Sigmoid colon (tissue), 7 donors: ENCODE measurements around the gene CTNNB1. TPM values are rescaled to one million over a fixed set of nuclear protein-coding genes. Genes with fewer than 3 reads are reported as not detected.

ENCODE experiments used
- DNase-seq: peaks from one replicate; pipeline ENCODE4 v3.0.0-alpha.2; 2019
- H3K27ac ChIP-seq, 4 donors: fragments of 200-600 bp; sonication (generic); one replicate each; pipeline ENCODE4 v1.5.1; 2016 to 2019; ENCODE audit warnings: mild to moderate bottlenecking in 1 of 4
- H3K27me3 ChIP-seq, 3 donors: fragments of 200-600 bp; sonication (generic); one replicate each; pipeline ENCODE4 v1.5.1; 2019; ENCODE audit warnings: mild to moderate bottlenecking in 1 of 3
- H3K36me3 ChIP-seq, 4 donors: fragments of 200-600 bp; sonication (generic); one replicate each; pipeline ENCODE4 v1.5.1; 2016 to 2019
- H3K4me1 ChIP-seq, 4 donors: fragments of 200-600 bp; sonication (generic); one replicate each; pipeline ENCODE4 v1.5.1; 2017 to 2019
- H3K4me3 ChIP-seq, 4 donors: fragments of 200-600 bp; sonication (generic); one replicate each; pipeline ENCODE4 v1.5.1; 2017 to 2019; ENCODE audit warnings: mild to moderate bottlenecking in 2 of 4, moderate library complexity in 1 of 4
- H3K9me3 ChIP-seq, 4 donors: fragments of 200-600 bp in 3 of 4; sonication (generic) in 3 of 4; one replicate each; pipeline versions ENCODE4 v1.5.1 to v1.6.1; 2013 to 2019
- EP300 ChIP-seq, 4 donors: sonication (generic); formaldehyde crosslinking; IDR thresholded peaks; one replicate each; pipeline ENCODE4 v1.6.1; 2017; ENCODE audit warnings: antibody characterized with exemption in 4 of 4
- POLR2A ChIP-seq, 2 donors: fragments of 450-650 bp; IDR thresholded peaks; one replicate each; pipeline ENCODE4 v1.6.1; 2016; ENCODE audit warnings: antibody characterized with exemption in 2 of 2, mild to moderate bottlenecking in 2 of 2, moderate library complexity in 2 of 2
- POLR2AphosphoS5 ChIP-seq, 4 donors: sonication (generic); formaldehyde crosslinking; IDR thresholded peaks; one replicate each; pipeline ENCODE4 v1.6.1; 2017; ENCODE audit warnings: antibody characterized with exemption in 4 of 4
- WGBS, 2 donors: extraction: QIAGEN DNeasy Blood & Tissue Kit; methylation state at CpG; one replicate each; pipeline ENCODE4 v1.1.7; 2013; 5-methylcytosine and 5-hydroxymethylcytosine counted together
- intact Hi-C: fragments of 100-400 bp; cut with DNase I; formaldehyde crosslinking; loops from one replicate; pipeline ENCODE4 v1.15.1; 2023
- polyA plus RNA-seq, 3 donors: library from polyadenylated mRNA; stranded (reverse); fragments of 200-250 nt; gene quantifications; one replicate each; pipeline ENCODE4 v1.2.3, GENCODE V29; 2013
- total RNA-seq, 4 donors: library from RNA; depleted of rRNA; stranded (reverse); fragments of >200 nt; gene quantifications; one replicate each; pipeline ENCODE4 v1.1.0, GENCODE V29; 2016
- TF ChIP-seq, protein P1 (sequence below), 4 experiments: fragments of 450-650 bp in 3 of 4; fragments of 200-600 bp in 1 of 4; IDR thresholded peaks; one replicate each; pipeline ENCODE4 v1.5.1; 2016 to 2019; ENCODE audit warnings: antibody characterized with exemption in 4 of 4, mild to moderate bottlenecking in 3 of 4, moderate library complexity in 2 of 4
- donor health status: healthy with polysubstance abuse.
- donor health status: Bipolar disorder and iron deficiency.
- donor health status: healthy.

Gene CTNNB1
- total and polyA plus RNA-seq, 7 donors, result 189 to 585 (median 392) TPM

DNA sequence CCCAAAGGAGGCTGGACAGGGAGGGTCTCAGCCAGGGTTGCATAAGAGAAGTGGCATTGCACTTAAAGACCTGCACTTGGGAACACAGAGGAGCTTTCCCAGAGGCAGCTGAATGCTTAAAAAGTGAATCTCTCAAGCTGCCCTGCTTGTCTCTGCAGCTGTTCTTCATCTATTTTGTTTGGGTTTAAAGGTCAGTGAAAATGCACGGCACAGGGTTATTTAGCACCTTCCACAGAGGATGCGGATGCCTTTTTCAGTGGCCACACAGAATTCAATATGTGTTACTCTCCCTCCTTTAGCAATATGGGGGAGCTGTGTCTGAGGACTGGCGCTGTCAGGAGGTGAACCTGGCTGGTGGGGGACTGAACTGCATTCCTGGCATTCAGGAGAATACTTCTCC lies 22.7 kb upstream of the CTNNB1 start:
- Histone ChIP-seq H3K27ac (peak overlapping the region in 1 of 4 donors; percentile 21), H3K9me3 (no peaks in the 10 kb centered on the region), H3K4me3 (no peak overlapping the region), H3K36me3 (no peaks in the 10 kb centered on the region), H3K4me1 (peaks cover 0 to 41% (median 31%) of the 10 kb centered on the region in 4 donors), H3K27me3 (no peaks in the 10 kb centered on the region)
- intact Hi-C loops, result no loop called here
- TF ChIP-seq POLR2AphosphoS5 (IDR thresholded peaks at IDR 0.05) (peak in 1 of 4 donors; percentile 19), EP300 (IDR thresholded peaks at IDR 0.05) (no peak)
- 17 to 55% methylated on average over 3 of the region's 3 CpGs for WGBS, 2 donors
- no peak for DNase-seq

DNA sequence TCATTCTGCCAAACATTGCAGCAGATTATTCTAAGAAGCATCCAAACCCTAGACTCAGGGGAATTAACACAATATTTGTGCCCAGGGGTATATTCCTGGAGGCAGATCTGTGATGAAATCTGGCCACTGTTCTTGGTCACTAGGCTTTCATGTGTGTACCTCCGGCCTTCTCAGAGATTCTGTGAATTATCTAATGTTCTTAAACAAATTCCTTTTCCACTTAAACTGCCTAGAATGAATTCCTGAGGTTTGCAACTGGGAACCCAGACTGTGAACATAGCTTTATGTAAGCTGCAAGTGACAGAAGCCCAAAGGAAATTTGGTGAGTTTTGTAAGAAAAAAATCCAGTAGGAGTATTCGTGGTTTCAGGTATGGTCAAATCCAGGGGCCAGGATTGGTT lies 20.7 kb upstream of the CTNNB1 start:
- Histone ChIP-seq H3K4me1 (peaks cover 0 to 38% (median 30%) of the 10 kb centered on the region in 4 donors), H3K9me3 (no peaks in the 10 kb centered on the region), H3K27me3 (no peaks in the 10 kb centered on the region), H3K27ac (no peak overlapping the region), H3K36me3 (no peaks in the 10 kb centered on the region), H3K4me3 (no peak overlapping the region)
- DNase-seq, result no peak
- intact Hi-C loops, result no loop called here
- TF ChIP-seq, protein P1, sequence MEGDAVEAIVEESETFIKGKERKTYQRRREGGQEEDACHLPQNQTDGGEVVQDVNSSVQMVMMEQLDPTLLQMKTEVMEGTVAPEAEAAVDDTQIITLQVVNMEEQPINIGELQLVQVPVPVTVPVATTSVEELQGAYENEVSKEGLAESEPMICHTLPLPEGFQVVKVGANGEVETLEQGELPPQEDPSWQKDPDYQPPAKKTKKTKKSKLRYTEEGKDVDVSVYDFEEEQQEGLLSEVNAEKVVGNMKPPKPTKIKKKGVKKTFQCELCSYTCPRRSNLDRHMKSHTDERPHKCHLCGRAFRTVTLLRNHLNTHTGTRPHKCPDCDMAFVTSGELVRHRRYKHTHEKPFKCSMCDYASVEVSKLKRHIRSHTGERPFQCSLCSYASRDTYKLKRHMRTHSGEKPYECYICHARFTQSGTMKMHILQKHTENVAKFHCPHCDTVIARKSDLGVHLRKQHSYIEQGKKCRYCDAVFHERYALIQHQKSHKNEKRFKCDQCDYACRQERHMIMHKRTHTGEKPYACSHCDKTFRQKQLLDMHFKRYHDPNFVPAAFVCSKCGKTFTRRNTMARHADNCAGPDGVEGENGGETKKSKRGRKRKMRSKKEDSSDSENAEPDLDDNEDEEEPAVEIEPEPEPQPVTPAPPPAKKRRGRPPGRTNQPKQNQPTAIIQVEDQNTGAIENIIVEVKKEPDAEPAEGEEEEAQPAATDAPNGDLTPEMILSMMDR (IDR thresholded peaks at IDR 0.05), result no peak
- TF ChIP-seq EP300 (IDR thresholded peaks at IDR 0.05) (no peak), POLR2AphosphoS5 (IDR thresholded peaks at IDR 0.05) (no peak), POLR2A (IDR thresholded peaks at IDR 0.05) (no peak)
- 90 to 93% methylated on average over 2 of the region's 2 CpGs for WGBS, 2 donors

DNA sequence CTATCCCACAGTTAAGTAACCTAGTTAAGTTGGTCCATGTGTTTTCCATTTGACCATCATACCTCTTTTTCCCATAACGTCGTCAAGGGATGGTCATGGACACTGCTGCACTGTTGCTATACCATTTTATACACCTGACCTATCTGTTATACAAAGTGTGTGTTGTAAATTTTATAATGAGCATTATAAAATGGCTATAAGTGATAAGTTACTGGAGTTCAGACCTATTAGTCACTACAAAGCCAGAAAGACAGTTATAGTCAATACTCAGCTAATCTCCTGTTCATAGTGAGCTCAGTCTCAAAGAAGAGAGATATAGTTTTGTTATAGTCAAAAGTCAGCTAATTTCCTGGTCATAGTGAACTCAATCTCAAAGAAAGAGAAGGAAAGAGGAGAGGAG lies 18.9 kb upstream of the CTNNB1 start:
- Histone ChIP-seq H3K36me3 (no peaks in the 10 kb centered on the region), H3K9me3 (no peaks in the 10 kb centered on the region), H3K4me3 (no peak overlapping the region), H3K27me3 (no peaks in the 10 kb centered on the region), H3K27ac (no peak overlapping the region), H3K4me1 (peaks cover 0 to 20% (median 16%) of the 10 kb centered on the region in 4 donors)
- 43 to 81% methylated on average over 2 of the region's 2 CpGs for WGBS, 2 donors
- DNase-seq, result no peak
- TF ChIP-seq EP300 (IDR thresholded peaks at IDR 0.05) (no peak), POLR2A (IDR thresholded peaks at IDR 0.05) (no peak), POLR2AphosphoS5 (IDR thresholded peaks at IDR 0.05) (no peak)
- TF ChIP-seq, protein P1 (IDR thresholded peaks at IDR 0.05), result no peak
- intact Hi-C loops, result no loop called here

DNA sequence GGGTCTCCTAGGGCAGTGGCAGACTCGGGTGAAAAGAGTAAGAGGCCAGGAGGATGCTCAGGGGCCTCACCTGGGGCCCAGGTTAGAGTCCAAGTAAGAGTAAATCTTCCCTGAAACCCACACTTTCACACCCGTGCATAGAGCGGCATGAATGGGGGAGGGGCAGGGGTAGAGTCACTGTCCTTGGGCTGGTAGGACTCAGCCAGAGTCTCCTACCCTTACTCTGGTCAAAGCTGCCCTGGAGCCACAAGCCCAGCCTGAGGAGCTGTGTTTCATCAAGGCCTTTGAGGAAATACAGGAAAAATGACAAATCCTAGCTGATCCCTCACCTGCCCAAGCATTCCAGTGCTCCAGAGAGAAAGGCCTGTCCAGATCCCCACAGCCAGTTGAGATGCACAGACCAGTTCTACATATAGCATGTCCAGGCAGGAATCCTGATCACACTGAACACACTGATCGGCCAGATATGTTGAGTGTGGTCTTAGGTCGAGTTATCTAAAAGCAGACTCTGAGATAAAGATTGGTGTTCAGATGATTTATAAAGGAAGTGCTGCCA lies 16.7 kb upstream of the CTNNB1 start:
- Histone ChIP-seq H3K27me3 (no peaks in the 10 kb centered on the region), H3K4me3 (no peak overlapping the region), H3K36me3 (no peaks in the 10 kb centered on the region), H3K4me1 (no peaks in the 10 kb centered on the region), H3K9me3 (no peaks in the 10 kb centered on the region), H3K27ac (no peak overlapping the region)
- intact Hi-C loops, result no loop called here
- no peak for DNase-seq
- TF ChIP-seq EP300 (IDR thresholded peaks at IDR 0.05), result no peak
- TF ChIP-seq, protein P1 (IDR thresholded peaks at IDR 0.05), result no peak
- TF ChIP-seq POLR2AphosphoS5 (IDR thresholded peaks at IDR 0.05), result no peak
- no peak for TF ChIP-seq POLR2A (IDR thresholded peaks at IDR 0.05)
- 67 to 83% methylated on average over 5 of the region's 5 CpGs for WGBS, 2 donors

DNA sequence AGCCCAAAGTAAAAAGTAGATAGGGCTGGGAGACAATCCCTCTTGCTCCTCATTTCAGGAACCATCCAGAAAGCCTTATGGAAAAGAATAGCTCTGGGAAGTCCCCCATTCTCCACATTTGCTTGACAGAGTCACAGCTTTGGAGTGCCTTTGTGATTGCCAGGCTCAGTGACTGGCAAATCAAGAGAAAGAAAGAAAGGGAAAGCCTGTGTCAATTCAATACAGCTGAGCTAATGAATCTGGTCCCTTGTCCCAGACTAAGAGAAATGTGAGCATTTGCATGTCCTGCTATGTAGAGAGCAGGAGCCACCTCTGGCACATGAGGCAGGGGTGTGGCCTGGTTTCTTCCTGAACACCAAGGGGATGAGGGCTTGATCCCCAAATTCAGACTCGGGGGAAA lies 14.9 kb upstream of the CTNNB1 start:
- no peak overlapping the region for H3K27ac ChIP-seq
- no peaks in the 10 kb centered on the region for H3K27me3 ChIP-seq
- DNase-seq, result no peak
- H3K4me3 ChIP-seq, result no peak overlapping the region
- no peak for TF ChIP-seq POLR2A (IDR thresholded peaks at IDR 0.05)
- no peaks in the 10 kb centered on the region for H3K4me1 ChIP-seq
- H3K9me3 ChIP-seq, result no peaks in the 10 kb centered on the region
- H3K36me3 ChIP-seq, result no peaks in the 10 kb centered on the region
- intact Hi-C loops, result no loop called here
- 24 to 58% methylated on average over 1 of the region's 1 CpG for WGBS, 2 donors

DNA sequence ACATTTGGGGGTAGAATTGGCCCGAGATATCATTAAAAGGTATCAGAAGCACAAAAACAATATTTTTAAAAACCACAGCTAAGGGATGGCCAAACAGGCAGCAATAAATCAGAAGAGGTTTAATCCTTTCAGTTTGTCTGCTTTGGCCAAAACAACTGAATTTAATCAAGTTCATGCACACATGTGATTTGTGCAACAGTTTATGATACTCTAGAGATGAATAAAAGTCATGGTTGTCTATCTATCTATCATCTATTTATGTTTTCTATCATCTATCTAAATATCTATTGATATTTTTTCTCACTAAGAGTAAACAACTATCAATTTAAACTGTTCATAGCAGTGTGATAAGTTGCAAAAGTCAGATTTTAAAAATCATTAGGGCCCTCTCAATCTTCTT lies 13.0 kb upstream of the CTNNB1 start:
- DNase-seq, result no peak
- Histone ChIP-seq H3K9me3 (no peaks in the 10 kb centered on the region), H3K4me3 (no peak overlapping the region), H3K36me3 (no peaks in the 10 kb centered on the region), H3K27ac (no peak overlapping the region), H3K27me3 (no peaks in the 10 kb centered on the region), H3K4me1 (no peaks in the 10 kb centered on the region)
- WGBS, 2 donors, result 81 to 92% methylated on average over 1 of the region's 1 CpG
- TF ChIP-seq POLR2A (IDR thresholded peaks at IDR 0.05) (no peak), EP300 (IDR thresholded peaks at IDR 0.05) (no peak), POLR2AphosphoS5 (IDR thresholded peaks at IDR 0.05) (no peak)
- TF ChIP-seq, protein P1 (IDR thresholded peaks at IDR 0.05), result no peak
- intact Hi-C loops, result no loop called here
